GM21390 (cell line): Measurements from ENCODE around the gene ABCF2.

ENCODE experiments used
- ATAC-seq: cut with Tn5 transposase; IDR thresholded peaks from one replicate; pipeline ENCODE4 v1.9.1; 2021; ENCODE audit not compliant: unreplicated experiment

Gene ABCF2

DNA sequence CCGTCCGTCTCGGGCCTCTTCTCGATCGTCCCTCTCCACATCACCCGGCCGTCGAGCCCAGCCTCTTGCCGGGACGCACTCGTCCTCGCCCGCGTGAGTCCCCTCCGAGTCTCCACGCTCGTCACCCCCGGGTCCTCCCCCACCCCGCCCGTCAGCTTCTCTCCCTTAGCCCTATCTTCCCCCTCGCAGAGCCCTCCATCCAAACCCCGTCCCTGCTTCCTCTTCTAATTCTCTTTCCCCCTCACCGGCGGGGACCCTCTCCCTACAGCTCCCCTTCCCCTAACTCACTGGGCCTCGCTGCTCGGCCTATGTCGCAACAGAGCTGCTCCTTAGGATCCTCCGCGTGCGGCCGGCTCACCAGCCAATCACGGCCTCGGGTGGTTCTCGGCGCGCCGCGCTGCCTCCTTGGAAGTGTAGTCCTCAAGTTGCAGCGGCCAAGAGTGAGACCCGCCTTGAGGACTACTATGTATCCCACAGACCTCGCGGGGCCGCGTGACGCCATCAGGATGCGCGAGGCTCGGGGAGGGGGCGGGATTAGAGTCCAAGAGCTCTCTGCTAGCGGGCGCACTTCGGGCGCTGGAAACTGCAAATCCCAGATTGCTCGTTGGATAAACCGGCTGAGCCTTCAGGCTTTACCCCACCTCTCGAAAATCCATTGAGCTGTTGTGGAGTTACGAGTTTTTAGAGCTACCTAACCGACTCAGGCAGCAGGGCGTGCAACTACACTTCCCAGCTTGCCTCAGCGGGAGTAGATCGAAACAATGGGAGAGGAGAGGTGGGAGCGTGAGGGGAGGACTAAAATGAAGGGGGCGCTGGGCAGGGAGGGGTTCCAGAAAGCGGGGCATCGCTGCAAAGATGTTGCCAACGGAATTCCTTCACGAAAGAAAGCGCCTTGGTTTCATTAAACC is at the start of gene ABCF2:
TSS of gene ABCF2 (minus strand) at position 331 of the 908 bp plus-strand sequence. CDS start 747 bp downstream, outside the sequence.
- ATAC-seq: peak; percentile 99

- no peak for ATAC-seq
Observed at GRCh38 chr7:151275813-151276577, 49.0 kb upstream of the ABCF2 start.

- ATAC-seq: no peak
Observed at GRCh38 chr7:151274936-151275812, 48.2 kb upstream of the ABCF2 start.

DNA sequence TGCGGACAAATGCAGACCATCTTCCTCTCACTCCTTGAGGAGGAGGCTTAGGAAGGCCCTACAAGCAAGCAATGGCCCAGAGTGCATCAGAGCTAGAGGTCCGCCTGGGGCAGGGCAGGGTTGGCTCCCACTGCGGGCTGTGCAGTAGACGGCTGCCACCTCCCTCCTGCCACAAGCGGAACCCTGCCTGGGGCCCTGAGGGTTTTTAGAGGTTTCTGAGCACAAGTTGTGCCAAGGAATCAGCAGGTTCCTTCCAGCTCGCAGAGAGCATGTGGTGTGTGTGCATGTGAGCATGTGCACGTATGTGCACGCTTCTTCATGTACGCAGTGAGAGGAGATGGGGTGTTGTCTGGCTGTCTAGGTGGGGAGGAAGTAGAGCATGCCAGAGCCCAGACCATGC is 47.4 kb upstream of the ABCF2 start:
- ATAC-seq: no peak

DNA sequence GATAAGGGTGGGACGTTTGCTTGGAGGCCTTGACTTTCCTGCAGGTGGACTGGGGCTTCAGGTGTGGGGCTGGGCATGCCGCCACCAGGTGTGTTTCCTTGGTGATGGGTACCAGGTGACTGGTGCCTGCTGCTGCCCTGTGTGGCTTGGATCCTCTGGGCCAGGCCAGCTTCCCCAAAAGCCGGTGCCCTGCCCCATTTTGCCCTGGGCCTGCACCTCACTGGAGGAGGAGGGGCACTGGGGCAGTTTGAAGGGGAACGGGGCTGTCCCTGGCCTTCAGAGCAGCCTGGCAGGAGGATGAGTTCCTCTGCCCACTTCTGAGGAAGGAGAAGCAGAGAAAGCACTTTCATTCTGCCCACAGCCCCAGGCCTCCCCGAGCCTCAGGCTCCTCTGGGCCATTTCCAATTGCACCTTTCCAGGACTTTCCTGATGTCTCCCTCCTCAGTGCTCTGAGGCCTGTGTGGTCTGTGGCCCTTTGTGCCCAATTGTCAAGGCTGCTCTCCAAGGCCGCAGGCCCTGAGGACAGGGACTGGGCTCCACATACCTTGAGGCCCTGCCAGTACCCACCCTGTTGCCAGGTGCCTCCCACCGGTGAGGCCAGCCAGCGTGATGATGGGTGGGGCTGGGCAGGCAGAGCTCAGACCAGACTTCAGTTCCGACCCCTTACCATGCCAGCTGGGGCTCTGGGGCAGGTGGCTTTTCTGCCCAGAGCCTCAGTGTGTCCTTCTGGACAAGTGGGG is 46.8 kb upstream of the ABCF2 start:
- no peak for ATAC-seq

DNA sequence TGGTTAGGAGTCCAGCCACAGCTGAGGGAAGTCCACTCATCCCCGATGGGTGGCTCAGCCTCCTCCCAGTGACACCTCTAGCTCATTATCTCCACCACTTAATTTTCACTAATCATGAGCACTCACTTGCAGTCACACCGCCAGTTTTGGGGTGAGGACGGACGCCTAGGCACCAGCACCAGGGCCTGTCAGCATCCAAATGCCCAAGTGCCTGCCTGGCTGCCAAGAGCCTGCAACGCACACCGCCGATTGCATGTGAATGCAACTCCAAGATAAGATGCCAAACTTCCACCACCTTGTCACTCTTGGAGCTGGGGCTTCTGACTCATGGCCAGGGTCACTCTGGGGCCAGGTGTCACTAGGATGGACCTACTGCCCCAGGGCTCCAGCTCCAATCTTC is 45.9 kb upstream of the ABCF2 start:
- no peak for ATAC-seq

DNA sequence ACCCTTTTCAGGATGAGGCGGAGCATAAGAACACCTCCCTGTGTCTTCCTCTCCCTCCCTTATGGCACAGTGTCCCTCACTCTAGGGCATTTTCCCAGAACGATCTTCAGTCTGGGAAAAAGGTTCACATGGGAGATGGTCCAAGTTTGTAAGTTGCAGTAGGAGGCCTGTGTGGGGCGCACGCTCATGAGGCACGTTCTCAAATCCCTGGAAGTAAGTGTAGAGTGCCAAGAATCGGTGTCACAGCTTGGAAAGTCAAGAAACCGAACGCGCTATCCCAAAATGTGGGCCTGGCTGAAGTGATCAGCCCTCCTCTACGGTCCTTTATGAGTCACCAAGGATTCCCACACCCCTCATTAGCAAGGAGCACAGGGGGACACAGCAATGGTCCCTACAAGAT is 45.4 kb upstream of the ABCF2 start:
- ATAC-seq: no peak

DNA sequence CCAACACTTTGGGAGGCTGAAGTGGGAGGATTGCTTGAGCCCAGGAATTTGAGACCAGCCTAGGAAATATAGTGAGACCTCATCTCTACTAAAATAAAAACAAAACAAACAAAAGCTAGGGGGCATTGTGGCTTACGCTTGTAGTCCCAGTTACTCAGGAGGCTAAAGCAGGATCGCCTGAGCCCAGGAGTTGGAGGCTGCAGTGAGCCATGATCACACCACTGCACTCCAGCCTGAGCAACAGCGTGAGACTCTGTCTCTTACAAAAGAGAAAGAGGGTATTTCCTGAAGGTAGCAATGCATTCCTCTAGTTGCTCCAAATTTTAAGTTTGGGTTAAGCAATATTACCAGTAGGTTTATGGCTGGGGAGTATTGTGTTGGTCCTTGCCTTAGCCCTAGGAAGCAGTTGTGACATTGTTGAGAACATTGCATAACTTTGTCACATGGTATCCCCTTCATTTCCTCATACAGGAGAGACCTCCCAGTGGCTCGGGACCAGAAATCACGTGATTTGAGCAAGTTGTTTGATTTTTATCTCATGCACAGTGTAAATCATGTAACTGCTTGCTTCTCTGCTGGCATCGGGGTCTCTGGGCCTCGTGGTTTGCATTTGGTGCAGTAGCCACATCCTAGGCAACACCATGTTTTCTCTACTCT is 44.8 kb upstream of the ABCF2 start:
- no peak for ATAC-seq

GRCh38 chr7:151269511-151269910 is 42.5 kb upstream of the ABCF2 start:
- ATAC-seq: no peak

GRCh38 chr7:151265351-151265931 is 38.4 kb upstream of the ABCF2 start:
- no peak for ATAC-seq

GRCh38 chr7:151264615-151265014 is 37.6 kb upstream of the ABCF2 start:
- ATAC-seq: no peak

DNA sequence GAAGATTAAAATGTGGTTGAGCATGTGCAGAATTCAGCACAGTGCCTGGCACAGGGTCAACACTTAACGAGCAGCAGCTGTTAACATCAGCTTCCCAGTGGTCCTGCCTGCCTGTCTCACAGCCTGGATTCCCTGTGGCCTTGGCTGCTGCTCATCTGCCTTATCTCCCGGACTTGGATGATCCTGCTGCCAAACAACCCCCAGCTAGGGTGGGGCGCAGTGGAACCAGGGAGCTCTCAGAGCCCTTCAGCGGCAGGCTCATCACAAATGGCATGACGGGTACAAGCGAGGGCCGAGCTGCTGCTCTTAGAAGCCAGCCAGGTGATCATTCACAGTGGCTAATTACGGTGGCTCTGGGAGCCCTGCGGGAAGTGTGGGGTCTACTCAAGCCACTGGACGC is 34.5 kb upstream of the ABCF2 start:
- no peak for ATAC-seq

- ATAC-seq: no peak
Observed at GRCh38 chr7:151260883-151261282, 33.9 kb upstream of the ABCF2 start.

DNA sequence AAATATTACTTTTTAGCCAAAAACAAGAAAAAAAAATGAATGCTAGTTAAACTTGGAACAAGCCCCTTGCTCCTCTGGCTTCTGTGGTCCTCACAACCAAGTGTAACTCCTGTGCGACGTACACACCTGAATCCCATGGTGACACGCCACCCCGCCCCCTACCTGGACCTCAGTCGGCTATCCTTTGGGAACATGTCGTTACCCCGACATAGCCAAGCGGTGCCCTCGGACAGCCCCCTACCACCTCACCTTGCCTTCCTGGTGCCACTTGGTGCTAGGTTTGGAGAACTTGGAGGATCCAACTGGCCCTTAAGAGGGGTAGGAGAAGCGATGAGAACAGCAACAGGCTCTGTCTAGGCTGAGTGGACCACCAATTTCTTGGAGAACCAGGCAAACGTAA is 33.5 kb upstream of the ABCF2 start:
- ATAC-seq: no peak

DNA sequence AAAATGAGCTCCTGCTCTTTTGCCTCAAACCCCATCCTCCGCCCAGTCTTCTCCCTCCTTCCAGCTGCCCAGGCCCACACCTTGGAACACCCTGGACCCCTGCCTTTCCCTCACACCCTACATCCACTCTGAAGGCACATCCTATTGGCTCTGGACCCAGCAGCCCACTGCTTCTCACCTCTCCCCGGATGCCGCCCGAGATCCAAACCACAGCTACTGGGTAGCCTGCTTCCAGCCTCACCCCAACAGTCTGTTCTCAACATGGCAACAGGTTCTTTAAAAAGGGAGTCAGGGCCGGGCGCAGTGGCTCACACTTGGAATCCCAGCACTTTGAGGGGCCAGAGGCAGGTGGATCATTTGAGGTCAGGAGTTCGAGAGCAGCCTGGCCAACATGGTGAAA is 31.0 kb upstream of the ABCF2 start:
- ATAC-seq: no peak

DNA sequence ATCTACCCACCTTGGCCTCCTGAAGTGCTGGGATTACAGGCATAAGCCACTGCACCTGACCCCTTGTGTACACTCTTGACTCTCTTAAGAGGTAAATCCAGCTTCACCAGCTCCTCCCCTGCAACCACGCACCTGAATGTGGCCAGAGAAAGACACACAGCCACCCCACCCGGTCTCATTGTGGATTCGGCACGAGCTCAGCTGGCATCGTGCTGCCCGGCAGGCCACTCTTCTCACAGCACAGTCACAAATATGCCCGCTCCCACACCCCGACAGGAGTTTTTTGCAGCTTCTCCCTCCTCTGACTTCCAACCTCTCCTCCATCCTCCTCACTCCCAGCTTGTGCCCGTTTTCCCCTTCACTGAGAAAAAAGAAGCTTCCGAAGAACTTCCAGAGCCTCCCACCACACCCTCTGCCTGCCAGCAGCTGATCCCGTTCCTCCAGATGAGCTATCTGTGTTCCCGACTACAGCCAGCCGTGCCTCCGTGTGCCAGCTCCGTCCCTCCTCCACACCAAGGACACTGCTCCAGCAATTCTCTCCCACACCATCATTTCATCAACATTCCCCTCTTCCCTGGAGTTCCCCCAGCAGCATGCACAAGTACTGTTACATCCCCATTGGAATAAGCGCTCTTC is 29.5 kb upstream of the ABCF2 start:
- ATAC-seq: no peak

GRCh38 chr7:151255390-151255789 is 28.4 kb upstream of the ABCF2 start:
- ATAC-seq: no peak

- no peak for ATAC-seq
Observed at GRCh38 chr7:151254851-151255250, 27.8 kb upstream of the ABCF2 start.

GRCh38 chr7:151254316-151254715 is 27.3 kb upstream of the ABCF2 start:
- no peak for ATAC-seq
